HG03064 (cell line): ENCODE data around the gene LARP1.

Source experiments
- ATAC-seq: cut with Tn5 transposase; IDR thresholded peaks from one replicate; pipeline ENCODE4 v1.9.1; 2021; ENCODE audit warnings: low read depth; ENCODE audit not compliant: unreplicated experiment

LARP1 gene

GRCh38 chr5:154849791-154850201 is 94.6 kb downstream of the LARP1 start:
- ATAC-seq = no peak

GRCh38 chr5:154850255-154851062 is 95.3 kb downstream of the LARP1 start, which contains the start of gene FAXDC2:
TSS of gene FAXDC2 (minus strand) at chr5:154850603. CDS start at chr5:154838178, 12,425 bp downstream.
- no peak for ATAC-seq

GRCh38 chr5:154851351-154851750 is 96.2 kb downstream of the LARP1 start:
- no peak for ATAC-seq

- ATAC-seq = peak; percentile 62
These were observed 102.5 kb downstream of the LARP1 start for GRCh38 chr5:154857530-154858296.

- ATAC-seq = peak; percentile 72
These were observed 103.3 kb downstream of the LARP1 start, which contains the start of gene CNOT8 for GRCh38 chr5:154858297-154858971. TSS of gene CNOT8 (plus strand) at chr5:154858627. CDS start at chr5:154863279, 4,652 bp downstream.

GRCh38 chr5:154858972-154859871 is 104.0 kb downstream of the LARP1 start:
- no peak for ATAC-seq

- no peak for ATAC-seq
These were observed 104.9 kb downstream of the LARP1 start for GRCh38 chr5:154860123-154860522.

GRCh38 chr5:154860765-154861164 is 105.6 kb downstream of the LARP1 start:
- no peak for ATAC-seq

- no peak for ATAC-seq
These were observed 106.8 kb downstream of the LARP1 start for GRCh38 chr5:154861946-154862345.

GRCh38 chr5:154862766-154863165 is 107.6 kb downstream of the LARP1 start:
- no peak for ATAC-seq

GRCh38 chr5:154863291-154864080 is 108.3 kb downstream of the LARP1 start:
- no peak for ATAC-seq

- ATAC-seq = no peak
These were observed 110.4 kb downstream of the LARP1 start for GRCh38 chr5:154865466-154866184.

- ATAC-seq = no peak
These were observed 111.7 kb downstream of the LARP1 start for GRCh38 chr5:154866841-154867240.
